HCT116 (cell line): ENCODE measurements around the gene SYF2. TPM values are rescaled to one million over a fixed set of nuclear protein-coding genes. Genes with fewer than 3 reads are reported as not detected.

ENCODE experiments used
- ATAC-seq: fragments of 200-7000 bp; cut with Tn5 transposase; 2 replicates; pipeline ENCODE4 v1.9.1; 2020; ENCODE audit warnings: mild to moderate bottlenecking, moderate library complexity
- BruUV-seq: library from RNA; stranded (reverse); fragments of 400-500 nt; replicated peaks from 2 replicates; lab custom pipeline; 2021; lab: Mats Ljungman, UMichigan
- CTCF ChIA-PET: fragments of 300-600 bp; sonication (Branson Sonifier 250); formaldehyde crosslinking; loops from one replicate; lab custom pipeline; 2021; ENCODE audit warnings: antibody characterized with exemption; lab: Charles Lee
- POLR2A ChIA-PET: fragments of 300-600, 350-600 bp; sonication (Branson Sonifier 250); formaldehyde crosslinking; loops from one replicate; lab custom pipeline; 2021; ENCODE audit warnings: antibody characterized with exemption; lab: Charles Lee
- RAD21 ChIA-PET, 2 experiments: fragments of 300-600 bp; sonication (Branson Sonifier 250); formaldehyde crosslinking; loops; one replicate each; lab custom pipeline; 2023; ENCODE audit warnings: low total read pairs in 2 of 2; ENCODE audit not compliant: uncharacterized antibody in 2 of 2, unreplicated experiment in 2 of 2, low non-redundant PET in 1 of 2; lab: Charles Lee
- DNase-seq: peaks from one replicate; pipeline ENCODE4 v3.0.0-alpha.2; 2010; ENCODE audit warnings: low read depth, low spot score
- H2AFZ ChIP-seq: fragments of 200-600 bp; shearing (Covaris generic), sonication (generic); 2 replicates; pipeline ENCODE4 v1.6.1; 2017; ENCODE audit warnings: low read depth, mixed run types, mixed read lengths, antibody characterized with exemption, low read length; ENCODE audit not compliant: poor library complexity, severe bottlenecking
- H3K27ac ChIP-seq: 2 replicates; pipeline ENCODE4 v1.5.1; 2012; ENCODE audit warnings: low read depth, low read length
- H3K27me3 ChIP-seq: fragments of 200-600 bp; sonication (generic); 2 replicates; pipeline ENCODE4 v1.6.1; 2016; ENCODE audit warnings: mixed run types, low read length, mixed read lengths; ENCODE audit not compliant: insufficient read depth
- H3K36me3 ChIP-seq, 2 experiments: fragments of 200-500 bp in 1 of 2; fragments of 200-600 bp in 1 of 2; sonication (Bioruptor generic) in 1 of 2; sonication (generic) in 1 of 2; 2 replicates each; pipeline versions ENCODE4 v1.5.1 to v1.6.1; 2014 to 2016; ENCODE audit warnings: low read length in 2 of 2, inconsistent platforms in 1 of 2, mixed read lengths in 1 of 2, mixed run types in 1 of 2; ENCODE audit not compliant: insufficient read depth in 2 of 2, control insufficient read depth in 1 of 2
- H3K4me1 ChIP-seq, 2 experiments: fragments of 200-600 bp in 1 of 2; sonication (generic) in 1 of 2; 2 replicates each; pipeline versions ENCODE4 v1.5.1 to v1.6.1; 2012 to 2017; ENCODE audit warnings: low read length in 2 of 2, inconsistent platforms in 1 of 2, mild to moderate bottlenecking in 1 of 2, mixed read lengths in 1 of 2, mixed run types in 1 of 2, moderate library complexity in 1 of 2; ENCODE audit not compliant: insufficient read depth in 2 of 2, control insufficient read depth in 1 of 2
- H3K4me2 ChIP-seq: fragments of 200-600 bp; sonication (generic); 2 replicates; pipeline ENCODE4 v1.6.1; 2017; ENCODE audit warnings: mixed run types, low read length, mixed read lengths
- H3K4me3 ChIP-seq, 2 experiments: fragments of 200-600 bp in 1 of 2; sonication (generic) in 1 of 2; replicated peaks in 1 of 2; 2 replicates each; pipeline ENCODE4 v1.5.1; 2011 to 2016; ENCODE audit warnings: low read length in 2 of 2, control low read depth in 1 of 2, low read depth in 1 of 2, mild to moderate bottlenecking in 1 of 2, mixed read lengths in 1 of 2, mixed run types in 1 of 2
- H3K79me2 ChIP-seq: fragments of 200-600 bp; sonication (generic); 2 replicates; pipeline ENCODE4 v1.6.1; 2017; ENCODE audit warnings: mild to moderate bottlenecking, mixed run types, low read length, moderate library complexity, mixed read lengths; ENCODE audit not compliant: insufficient read depth
- H3K9ac ChIP-seq: fragments of 200-600 bp; sonication (generic); 2 replicates; pipeline ENCODE4 v1.6.1; 2016; ENCODE audit warnings: low read length, mixed read lengths
- H3K9me2 ChIP-seq: fragments of 200-600 bp; sonication (generic), shearing (Covaris generic); 2 replicates; pipeline ENCODE4 v1.6.1; 2017; ENCODE audit warnings: mixed run types, mild to moderate bottlenecking, moderate library complexity; ENCODE audit not compliant: insufficient read depth
- H3K9me3 ChIP-seq, 2 experiments: fragments of 200-500 bp in 1 of 2; fragments of 200-600 bp in 1 of 2; sonication (Bioruptor generic) in 1 of 2; sonication (generic) in 1 of 2; 2 replicates each; pipeline ENCODE4 v1.6.1; 2014 to 2017; ENCODE audit warnings: low read length in 2 of 2, mixed read lengths in 2 of 2, inconsistent platforms in 1 of 2, low read depth in 1 of 2, mild to moderate bottlenecking in 1 of 2, mixed run types in 1 of 2, moderate library complexity in 1 of 2; ENCODE audit not compliant: control insufficient read depth in 1 of 2, insufficient read depth in 1 of 2
- H4K20me1 ChIP-seq: fragments of 200-600 bp; sonication (generic), shearing (Covaris generic); 2 replicates; pipeline ENCODE4 v1.6.1; 2017; ENCODE audit warnings: mixed run types, mild to moderate bottlenecking, moderate library complexity; ENCODE audit not compliant: insufficient read depth
- EGR1 ChIP-seq: IDR thresholded peaks from 2 replicates; pipeline ENCODE4 v1.6.1; 2012; ENCODE audit warnings: low read depth
- SP1 ChIP-seq: IDR thresholded peaks from 2 replicates; pipeline ENCODE4 v1.6.1; 2012; ENCODE audit warnings: low read depth
- SRF ChIP-seq: IDR thresholded peaks from 2 replicates; pipeline ENCODE4 v1.6.1; 2012; ENCODE audit warnings: low read depth
- ZFX ChIP-seq: fragments of 450-650 bp; IDR thresholded peaks from 2 replicates; pipeline ENCODE4 v1.6.1; 2017
- intact Hi-C: fragments of 100-400 bp; cut with micrococcal nuclease; formaldehyde crosslinking; loops from 2 replicates; pipeline ENCODE4 v1.10.0; 2022
- total RNA-seq: library from RNA; stranded (reverse); gene quantifications from one replicate; pipeline ENCODE4 v1.2.1, GENCODE V29; 2021; ENCODE audit not compliant: unreplicated experiment

SYF2 gene
- total RNA-seq, 1 experiment from 2014 or later: 40.4 TPM

- H3K36me3 ChIP-seq: no peaks in the 10 kb centered on the region; a peak in 1 of 4 replicates
- no peaks in the 10 kb centered on the region for H3K9me2 ChIP-seq
- H3K4me2 ChIP-seq: no peak overlapping the region
- H2AFZ ChIP-seq: no peak overlapping the region
- DNase-seq: no peak
- H3K9me3 ChIP-seq: no peaks in the 10 kb centered on the region
- H3K4me3 ChIP-seq: no peak overlapping the region
- CTCF ChIA-PET: no interaction called here
- POLR2A ChIA-PET: interaction anchor here (1.5 kb wide), 1 partner anchor 8 kb away, joined by 10 read pairs; the partner anchor contains the start of gene RSRP1
- H3K79me2 ChIP-seq: no peaks in the 10 kb centered on the region
- RAD21 ChIA-PET: no interaction called here
- no peaks in the 10 kb centered on the region for H4K20me1 ChIP-seq
- H3K27ac ChIP-seq: no peak overlapping the region
- BruUV-seq: no TSS peak
- no peaks in the 10 kb centered on the region for H3K27me3 ChIP-seq
- TF ChIP-seq ZFX: no peak
- no peak for TF ChIP-seq SP1
- 0 out of 4 replicates have a peak, but pooled peaks cover 0 to 5% of the 10 kb centered on the region in 2 experiments for H3K4me1 ChIP-seq
- H3K9ac ChIP-seq: no peak overlapping the region
- intact Hi-C loops: loop anchor here (10.0 kb wide), 1 partner anchor 559 kb away; the partner anchor contains the start of gene MTFR1L
- ATAC-seq: no peak
Observed at GRCh38 chr1:25255706-25256577, 23.6 kb upstream of the SYF2 start.

DNA sequence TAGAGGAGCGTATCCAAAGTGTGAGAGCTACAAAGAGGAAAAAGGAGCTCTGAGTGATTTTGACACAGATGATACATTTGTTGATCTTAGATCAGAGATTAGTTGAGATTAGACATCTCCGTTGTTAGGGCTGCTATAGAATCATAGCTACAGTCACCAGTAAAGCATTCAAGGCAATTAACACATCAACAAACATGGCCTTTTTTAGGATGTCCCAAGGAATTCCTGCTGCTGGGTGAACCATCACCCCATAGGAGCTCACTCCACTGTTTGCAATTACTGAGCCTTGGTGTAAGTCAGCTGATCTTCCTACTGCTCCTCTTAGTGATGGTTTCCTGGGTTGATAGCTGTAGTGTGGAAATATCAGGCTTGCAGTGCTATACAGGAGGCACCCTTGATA is 21.6 kb upstream of the SYF2 start:
- H3K36me3 ChIP-seq: no peaks in the 10 kb centered on the region; a peak in 1 of 4 replicates
- H3K4me1 ChIP-seq: 0 out of 4 replicates have a peak, but pooled peaks cover 0 to 5% of the 10 kb centered on the region in 2 experiments
- H4K20me1 ChIP-seq: no peaks in the 10 kb centered on the region
- BruUV-seq: no TSS peak
- no peak for DNase-seq
- no peak overlapping the region for H2AFZ ChIP-seq
- no peaks in the 10 kb centered on the region for H3K27me3 ChIP-seq
- no peaks in the 10 kb centered on the region for H3K9me2 ChIP-seq
- H3K9ac ChIP-seq: no peak overlapping the region
- no peaks in the 10 kb centered on the region for H3K9me3 ChIP-seq
- no peak for ATAC-seq
- no peak for TF ChIP-seq EGR1
- TF ChIP-seq SRF: no peak
- POLR2A ChIA-PET: no interaction called here
- no peak overlapping the region for H3K4me2 ChIP-seq
- H3K4me3 ChIP-seq: no peak overlapping the region
- intact Hi-C loops: loop anchor here (10.0 kb wide), 1 partner anchor 561 kb away; the partner anchor contains the start of gene MTFR1L
- RAD21 ChIA-PET: no interaction called here
- no peaks in the 10 kb centered on the region for H3K79me2 ChIP-seq
- H3K27ac ChIP-seq: no peak overlapping the region
- CTCF ChIA-PET: interaction anchor here (1.2 kb wide), 1 partner anchor 14 kb away, joined by 4 read pairs; no protein-coding TSS in a partner anchor
